ENCODE data around the gene COL28A1. TPM values are rescaled to one million over a fixed set of nuclear protein-coding genes. Genes with fewer than 3 reads are reported as not detected.

The COL28A1 gene
- 1.1 TPM for polyA plus RNA-seq (ENCODE audit: insufficient read length)

- DNase-seq (ENCODE audit: low read depth) = no peak
Observed at GRCh38 chr7:7535691-7536090, at the start of gene COL28A1. COL28A1 (minus strand) TSS chr7:7535873; CDS start chr7:7532875, 2,998 bp downstream.

- DNase-seq (ENCODE audit: low read depth) = no peak
Observed at GRCh38 chr7:7584653-7585052, 49.0 kb upstream of the COL28A1 start.

GRCh38 chr7:7583731-7584130 is 48.1 kb upstream of the COL28A1 start:
- no peak for DNase-seq (ENCODE audit: low read depth)

- DNase-seq (ENCODE audit: low read depth) = no peak
Observed at GRCh38 chr7:7582596-7582995, 46.9 kb upstream of the COL28A1 start.

- DNase-seq (ENCODE audit: low read depth) = no peak
Observed at GRCh38 chr7:7581531-7582179, 46.0 kb upstream of the COL28A1 start.

GRCh38 chr7:7579638-7580037 is 44.0 kb upstream of the COL28A1 start:
- DNase-seq (ENCODE audit: low read depth) = no peak

- no peak for DNase-seq (ENCODE audit: low read depth)
Observed at GRCh38 chr7:7577888-7578287, 42.2 kb upstream of the COL28A1 start.

GRCh38 chr7:7576344-7576743 is 40.7 kb upstream of the COL28A1 start:
- no peak for DNase-seq (ENCODE audit: low read depth)

- no peak for DNase-seq (ENCODE audit: low read depth)
Observed at GRCh38 chr7:7573701-7574100, 38.0 kb upstream of the COL28A1 start.

- no peak for DNase-seq (ENCODE audit: low read depth)
Observed at GRCh38 chr7:7570584-7570983, 34.9 kb upstream of the COL28A1 start.

- no peak for DNase-seq (ENCODE audit: low read depth)
Observed at GRCh38 chr7:7569615-7570014, 33.9 kb upstream of the COL28A1 start.

GRCh38 chr7:7569081-7569527 is 33.4 kb upstream of the COL28A1 start:
- no peak for DNase-seq (ENCODE audit: low read depth)

- DNase-seq (ENCODE audit: low read depth) = no peak
Observed at GRCh38 chr7:7568553-7568952, 32.9 kb upstream of the COL28A1 start.

- DNase-seq (ENCODE audit: low read depth) = no peak
Observed at GRCh38 chr7:7567898-7568531, 32.3 kb upstream of the COL28A1 start.

GRCh38 chr7:7566651-7567611 is 31.3 kb upstream of the COL28A1 start, which contains the start of gene MIOS:
MIOS (plus strand) TSS chr7:7566884; CDS start chr7:7572476, 5,592 bp downstream.
- DNase-seq (ENCODE audit: low read depth) = peak; percentile 48

- no peak for DNase-seq (ENCODE audit: low read depth)
Observed at GRCh38 chr7:7565746-7566650, 30.3 kb upstream of the COL28A1 start.

- no peak for DNase-seq (ENCODE audit: low read depth)
Observed at GRCh38 chr7:7565018-7565680, 29.5 kb upstream of the COL28A1 start.

GRCh38 chr7:7564323-7564780 is 28.7 kb upstream of the COL28A1 start:
- DNase-seq (ENCODE audit: low read depth) = no peak

- DNase-seq (ENCODE audit: low read depth) = no peak
Observed at GRCh38 chr7:7563813-7564212, 28.1 kb upstream of the COL28A1 start.

- no peak for DNase-seq (ENCODE audit: low read depth)
Observed at GRCh38 chr7:7563269-7563668, 27.6 kb upstream of the COL28A1 start.

Measured in forelimb muscle (tissue), 1 donor.